MCF 10A (cell line): Measurements from ENCODE around the gene UTP3. TPM values are rescaled to one million over a fixed set of nuclear protein-coding genes. Genes with fewer than 3 reads are reported as not detected.
A peak's percentile ranks its signal among the peaks of the same experiment; 100 is the strongest.

Experiments
- BruUV-seq: library from RNA; stranded (reverse); fragments of 400-500 nt; replicated peaks from 2 replicates; lab custom pipeline; 2021; lab: Mats Ljungman, UMichigan
- CTCF ChIA-PET: fragments of 300-600 bp; sonication (Branson Sonifier 250); formaldehyde crosslinking; extraction: SDS; loops from one replicate; lab custom pipeline; 2021; ENCODE audit warnings: antibody characterized with exemption, inconsistent platforms; lab: Yijun Ruan, JAX
- POLR2A ChIA-PET: fragments of 300-600, 350-650 bp; sonication (Branson Sonifier 250); formaldehyde crosslinking; extraction: SDS; loops from one replicate; lab custom pipeline; 2020; ENCODE audit warnings: antibody characterized with exemption, inconsistent platforms; lab: Yijun Ruan, JAX
- DNase-seq: peaks from one replicate; pipeline ENCODE4 v3.0.0-alpha.2; 2018; ENCODE audit not compliant: unreplicated experiment
- H3K27ac Mint-ChIP-seq: one replicate; pipeline ENCODE4 v1.8.0; 2022; ENCODE audit warnings: mild to moderate bottlenecking, low read depth, mixed read lengths; ENCODE audit not compliant: unreplicated experiment
- H3K27me3 Mint-ChIP-seq: one replicate; pipeline ENCODE4 v1.8.0; 2022; ENCODE audit warnings: mixed read lengths; ENCODE audit not compliant: insufficient read depth, unreplicated experiment
- H3K36me3 Mint-ChIP-seq: one replicate; pipeline ENCODE4 v1.8.0; 2022; ENCODE audit warnings: mild to moderate bottlenecking, moderate library complexity, mixed read lengths; ENCODE audit not compliant: insufficient read depth, unreplicated experiment
- H3K4me1 Mint-ChIP-seq: one replicate; pipeline ENCODE4 v1.8.0; 2022; ENCODE audit warnings: mixed read lengths; ENCODE audit not compliant: insufficient read depth, unreplicated experiment
- H3K4me3 Mint-ChIP-seq: one replicate; pipeline ENCODE4 v1.8.0; 2022; ENCODE audit warnings: mild to moderate bottlenecking, moderate library complexity, mixed read lengths; ENCODE audit not compliant: unreplicated experiment
- H3K9me3 Mint-ChIP-seq: one replicate; pipeline ENCODE4 v1.8.0; 2022; ENCODE audit warnings: mixed read lengths; ENCODE audit not compliant: unreplicated experiment
- CTCF ChIP-seq: fragments of 200-600 bp; IDR thresholded peaks from one replicate; pipeline ENCODE4 v1.8.0; 2022; ENCODE audit warnings: antibody characterized with exemption, mild to moderate bottlenecking; ENCODE audit not compliant: unreplicated experiment
- intact Hi-C: fragments of 100-400 bp; cut with micrococcal nuclease; formaldehyde crosslinking; loops from 2 replicates; pipeline ENCODE4 v1.14.1; 2022
- total RNA-seq: library from RNA; stranded (reverse); gene quantifications from 2 replicates; pipeline ENCODE4 v1.2.3, GENCODE V29; 2022

Gene UTP3
- total RNA-seq, 1 experiment from 2014 or later = 45.4 TPM

DNA sequence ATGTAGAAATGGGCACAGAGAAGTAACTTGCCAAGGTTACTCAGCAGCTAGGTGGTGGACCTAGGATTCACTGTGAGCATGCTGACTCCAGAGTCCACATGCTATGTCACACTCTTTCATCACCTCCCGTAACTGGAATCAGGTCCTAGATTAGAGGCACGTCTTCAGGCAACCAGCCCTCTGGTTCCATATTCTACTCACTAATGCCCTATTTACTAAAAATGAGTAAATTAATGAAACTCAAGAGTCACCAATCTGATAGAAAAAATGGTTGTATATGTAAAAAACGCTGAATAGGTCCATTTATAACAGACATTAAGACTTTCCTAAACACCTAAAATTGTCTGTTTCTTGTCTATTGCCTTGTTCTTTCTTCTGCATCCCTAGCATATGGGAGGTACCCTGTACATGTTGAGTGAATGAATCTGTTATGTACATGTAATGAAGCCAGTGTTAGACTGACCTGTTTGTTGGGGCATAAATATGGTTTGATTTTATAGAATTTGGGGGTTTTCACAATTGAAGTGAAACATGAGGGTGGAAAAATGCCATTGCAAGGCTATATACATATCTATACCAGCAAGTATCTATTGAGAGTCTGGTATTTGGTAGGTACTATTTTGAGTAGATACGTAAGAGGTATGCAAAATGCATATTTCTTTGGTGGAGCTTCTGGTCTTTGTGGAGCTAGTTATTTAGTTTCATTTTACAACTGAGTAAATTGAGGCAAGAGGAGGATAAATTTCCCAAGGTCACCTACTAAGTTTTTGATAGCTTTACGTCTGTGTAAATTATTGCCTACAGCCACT lies 26.0 kb downstream of the UTP3 start:
- peak overlapping the region; percentile 31 for H3K4me3 Mint-ChIP-seq
- no peak for TF ChIP-seq CTCF
- H3K9me3 Mint-ChIP-seq = no peaks in the 10 kb centered on the region
- peaks cover 35% of the 10 kb centered on the region for H3K4me1 Mint-ChIP-seq
- BruUV-seq = no TSS peak
- ChIA-PET POLR2A (interaction anchor here (0.6 to 3.2 kb wide), 4 partner anchors 8 to 124 kb away, joined by 3 to 14 read pairs (median 5); no protein-coding TSS in a partner anchor), CTCF (interaction anchor here (0.6 to 2.0 kb wide), 2 partner anchors 8 to 702 kb away, joined by 4 read pairs; partner anchors contain the start of gene RUFY3)
- H3K27me3 Mint-ChIP-seq = no peaks in the 10 kb centered on the region
- DNase-seq = peak; percentile 51
- peaks cover 12% of the 10 kb centered on the region for H3K36me3 Mint-ChIP-seq
- no peak overlapping the region for H3K27ac Mint-ChIP-seq
- intact Hi-C loops = no loop called here

GRCh38 chr4:70715097-70715496 lies 26.8 kb downstream of the UTP3 start:
- no peak overlapping the region for H3K4me3 Mint-ChIP-seq
- H3K27ac Mint-ChIP-seq = no peak overlapping the region
- no TSS peak for BruUV-seq
- POLR2A ChIA-PET = interaction anchor here (1.1 to 1.9 kb wide), 4 partner anchors 9 to 123 kb away, joined by 3 to 7 read pairs (median 3); no protein-coding TSS in a partner anchor
- TF ChIP-seq CTCF = no peak
- H3K36me3 Mint-ChIP-seq = peaks cover 12% of the 10 kb centered on the region
- peaks cover 27% of the 10 kb centered on the region for H3K4me1 Mint-ChIP-seq
- DNase-seq = no peak
- no peaks in the 10 kb centered on the region for H3K27me3 Mint-ChIP-seq
- CTCF ChIA-PET = interaction anchor here (0.6 to 0.7 kb wide), 3 partner anchors 31 to 702 kb away, joined by 3 to 4 read pairs (median 4); no protein-coding TSS in a partner anchor
- no peaks in the 10 kb centered on the region for H3K9me3 Mint-ChIP-seq
- intact Hi-C loops = no loop called here

- ChIA-PET POLR2A (interaction anchor here (1.0 to 1.6 kb wide), 3 partner anchors 11 to 18 kb away, joined by 3 to 4 read pairs (median 3); no protein-coding TSS in a partner anchor), CTCF (no interaction called here)
- no TSS peak for BruUV-seq
- no peak for DNase-seq
- Mint-ChIP-seq H3K4me1 (peaks cover 10% of the 10 kb centered on the region), H3K9me3 (no peaks in the 10 kb centered on the region), H3K36me3 (peaks cover 11% of the 10 kb centered on the region), H3K4me3 (no peak overlapping the region), H3K27me3 (no peaks in the 10 kb centered on the region), H3K27ac (peak overlapping the region; percentile 12)
- intact Hi-C loops = no loop called here
- TF ChIP-seq CTCF = no peak
Observed at GRCh38 chr4:70718811-70719604, 30.7 kb downstream of the UTP3 start.
